NK-92 (cell line): Measurements from ENCODE around the gene MAS1.

Source experiments
- DNase-seq: peaks from one replicate; lab custom pipeline; 2025; ENCODE audit not compliant: unreplicated experiment; lab: John Stamatoyannopoulos, UW

The MAS1 gene

DNA sequence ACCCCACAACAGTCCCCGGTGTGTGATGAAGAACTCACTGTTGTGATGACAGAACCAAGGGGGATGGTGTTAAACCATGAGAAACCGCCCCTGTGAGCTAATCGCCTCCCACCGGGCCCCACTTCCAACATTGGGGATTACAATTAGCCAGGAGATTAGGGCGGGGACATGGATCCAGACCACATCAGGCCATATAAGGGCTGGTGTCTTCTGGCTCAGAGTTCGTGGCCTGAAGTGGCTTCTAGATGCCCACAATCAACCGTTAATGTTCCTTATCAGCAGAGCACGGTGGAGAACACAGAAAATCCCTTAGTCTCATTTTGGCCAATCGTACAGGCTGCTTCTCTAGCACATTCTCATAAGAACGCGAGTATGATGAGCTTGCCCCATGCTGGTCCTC lies 10.9 kb upstream of the MAS1 start:
- no peak for DNase-seq

DNA sequence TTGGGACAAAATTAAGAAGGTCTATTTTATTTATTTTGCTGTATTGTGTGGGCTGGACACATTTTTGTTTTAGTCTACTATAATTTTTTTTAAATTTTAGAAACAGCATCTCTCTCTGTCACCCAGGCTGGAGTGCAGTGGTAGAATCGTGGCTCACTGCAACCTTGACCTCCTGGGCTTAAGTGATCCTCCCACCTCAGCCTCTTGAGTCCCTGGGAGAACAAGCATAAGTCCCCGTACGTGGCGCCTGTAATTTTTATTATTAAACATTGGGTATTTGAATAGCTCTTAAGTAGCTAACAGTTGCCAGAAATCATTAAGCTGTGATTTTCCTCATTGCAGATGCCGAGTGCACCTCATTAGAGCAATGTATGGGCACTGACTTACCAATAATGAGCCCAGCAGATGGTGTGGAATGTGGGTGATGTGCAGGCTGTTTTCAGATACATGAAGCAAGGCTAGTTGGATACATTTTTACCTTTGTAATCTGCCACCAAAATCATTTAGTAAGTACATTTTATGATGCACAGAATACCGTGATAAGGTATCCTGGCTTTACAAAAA lies 10.3 kb upstream of the MAS1 start:
- no peak for DNase-seq

DNA sequence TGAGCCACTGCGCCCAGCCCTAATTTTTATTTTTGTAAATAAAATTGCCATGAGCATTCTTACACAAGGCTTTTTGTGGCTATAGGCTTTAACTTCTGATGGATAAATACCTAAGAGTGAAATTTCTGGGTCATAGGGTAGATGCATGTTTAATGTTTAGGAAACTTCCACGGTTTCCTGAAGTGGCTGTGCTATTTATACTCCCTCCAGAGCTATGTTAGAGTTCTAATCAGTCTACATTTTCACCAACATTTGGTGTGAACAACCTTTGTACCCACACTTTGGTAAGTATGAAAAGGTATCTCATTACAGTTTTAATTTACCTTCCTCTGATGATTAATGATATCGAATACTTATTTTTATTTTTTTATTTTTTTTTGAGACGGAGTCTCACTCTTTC lies 6.1 kb upstream of the MAS1 start:
- no peak for DNase-seq

DNA sequence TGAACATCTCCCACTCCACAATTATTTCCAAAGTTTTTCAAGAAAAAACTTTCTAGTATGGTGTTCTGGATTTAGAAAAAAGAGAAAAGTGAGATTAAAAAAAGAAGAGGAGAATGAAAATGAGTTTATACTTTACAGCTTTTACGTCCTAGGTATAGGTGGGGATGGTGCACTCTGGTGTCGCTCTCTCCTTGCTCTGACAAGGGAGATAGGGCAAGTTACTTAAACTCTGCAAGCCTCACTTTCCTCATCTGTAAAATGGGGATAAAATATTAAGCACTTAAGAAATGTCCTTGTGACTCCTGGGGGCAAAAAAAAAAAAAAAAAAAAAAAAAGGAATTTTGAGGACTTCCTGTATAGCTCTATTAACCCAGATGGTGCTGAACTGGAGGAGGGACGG lies 4.5 kb upstream of the MAS1 start:
- DNase-seq: no peak

DNA sequence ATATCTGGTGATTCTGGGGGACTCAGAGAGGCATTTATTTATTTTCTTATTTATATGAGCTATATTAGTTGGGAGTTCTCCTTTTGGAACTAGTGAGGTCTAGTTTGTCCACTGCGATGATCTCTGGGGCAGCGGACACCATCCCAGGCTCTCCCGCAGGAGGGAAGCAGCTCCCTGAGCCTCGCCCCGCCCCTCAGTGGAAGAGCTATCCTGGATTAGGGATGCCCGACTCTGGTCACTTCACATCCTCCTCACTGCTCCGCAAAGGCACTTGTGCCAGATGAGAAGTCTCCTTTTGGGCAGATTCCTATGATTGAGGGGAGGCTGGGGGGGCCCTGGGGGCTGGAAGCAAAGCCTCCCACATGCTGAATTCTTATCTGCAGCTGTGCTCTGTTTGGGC lies 3.6 kb upstream of the MAS1 start:
- no peak for DNase-seq

DNA sequence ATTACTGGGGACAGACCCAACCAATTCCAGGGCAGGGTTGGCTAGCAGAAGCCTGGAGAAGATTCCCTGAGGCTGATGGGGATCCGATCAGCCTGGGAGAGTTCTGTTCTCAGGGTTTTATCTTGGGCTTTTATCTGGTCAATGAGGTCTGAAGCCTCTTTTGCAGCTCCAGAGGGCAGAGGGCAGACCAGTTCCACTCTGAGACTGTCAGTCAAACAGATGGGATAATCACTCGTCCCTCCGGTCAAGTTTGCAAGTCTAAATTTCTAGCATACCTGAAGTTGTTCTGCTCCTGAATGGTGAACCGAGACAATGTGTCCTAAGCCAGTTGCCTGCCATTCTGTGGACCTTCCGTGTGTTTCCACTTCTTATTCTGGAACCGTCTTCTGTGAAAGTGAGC lies 3.0 kb upstream of the MAS1 start:
- DNase-seq: no peak

DNA sequence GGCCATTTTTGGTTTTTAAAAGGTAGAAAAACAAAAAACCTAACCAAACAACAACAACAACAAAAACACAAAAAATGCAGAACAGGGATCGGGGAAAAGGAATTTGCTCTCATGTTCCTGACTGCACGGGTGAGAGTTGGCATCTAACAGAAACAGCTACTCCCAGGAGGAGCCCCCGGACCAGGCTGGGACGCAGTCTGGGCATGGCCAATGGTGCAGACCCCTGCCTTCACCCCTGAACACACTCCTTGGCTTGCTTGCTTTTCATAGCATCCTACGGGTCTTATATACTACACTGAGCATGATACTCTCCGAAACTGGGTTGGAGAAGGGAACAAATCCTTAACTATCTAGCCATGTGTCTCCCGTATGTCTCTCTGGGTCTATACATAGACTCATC lies 587 bp upstream of the MAS1 start:
- no peak for DNase-seq

DNA sequence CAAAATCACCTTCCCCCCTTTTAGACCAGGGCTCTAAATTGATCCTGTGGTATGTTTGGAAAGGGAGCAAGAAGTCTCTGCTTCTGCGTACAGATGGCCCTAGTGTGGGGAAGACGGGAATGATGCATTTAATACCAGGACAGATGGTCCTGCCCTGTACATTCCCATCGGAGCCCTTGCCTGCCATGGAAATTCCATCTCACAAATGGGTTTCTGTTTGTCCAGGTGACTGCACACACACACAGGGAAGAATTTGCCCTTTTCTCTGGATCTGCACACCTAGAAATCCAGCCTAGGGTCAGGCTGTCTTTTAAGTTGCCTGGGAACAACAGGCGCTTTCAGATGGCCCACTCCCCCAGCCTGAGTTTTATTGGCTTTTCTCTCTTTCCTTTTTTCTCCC lies 1.3 kb downstream of the MAS1 start:
- DNase-seq: no peak

DNA sequence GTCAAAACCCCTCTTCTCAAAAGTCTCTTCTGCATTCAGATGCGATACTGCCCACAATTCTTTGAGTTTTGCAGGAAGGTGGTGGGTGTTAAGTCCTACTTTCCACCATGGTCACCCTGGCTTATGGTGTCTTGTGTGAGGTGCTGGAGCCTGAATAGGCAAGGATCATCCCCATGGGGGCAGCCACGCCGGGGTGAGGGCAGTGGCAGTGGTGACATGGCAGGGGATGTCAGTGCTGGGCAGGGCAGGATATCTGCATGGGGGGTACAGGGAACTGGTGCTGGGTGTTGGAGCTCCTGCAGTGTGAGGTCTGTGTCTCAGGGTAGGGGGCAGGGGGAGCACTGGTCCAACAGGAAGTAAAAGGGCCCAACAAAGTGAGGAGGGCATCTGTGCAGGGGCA lies 2.3 kb downstream of the MAS1 start:
- DNase-seq: no peak

DNA sequence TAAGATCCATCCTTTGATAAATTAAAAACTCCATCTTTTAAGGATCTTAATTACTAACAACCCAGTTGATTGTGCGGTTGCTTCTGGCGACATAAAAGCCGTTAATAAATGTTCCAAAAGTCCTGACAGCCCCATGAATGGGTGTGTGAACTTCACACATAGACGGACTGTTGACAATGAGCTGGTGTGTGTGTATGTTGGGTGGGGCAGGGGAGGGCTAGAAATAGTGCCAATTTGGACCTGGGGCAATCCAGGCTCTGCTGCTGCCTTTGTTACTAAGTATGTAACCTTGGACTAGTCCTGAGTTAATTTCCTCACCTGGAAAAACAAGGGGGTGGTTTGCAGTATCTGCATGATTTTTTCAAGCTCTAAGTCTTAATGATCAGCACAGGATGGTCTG lies 4.2 kb downstream of the MAS1 start:
- no peak for DNase-seq

DNA sequence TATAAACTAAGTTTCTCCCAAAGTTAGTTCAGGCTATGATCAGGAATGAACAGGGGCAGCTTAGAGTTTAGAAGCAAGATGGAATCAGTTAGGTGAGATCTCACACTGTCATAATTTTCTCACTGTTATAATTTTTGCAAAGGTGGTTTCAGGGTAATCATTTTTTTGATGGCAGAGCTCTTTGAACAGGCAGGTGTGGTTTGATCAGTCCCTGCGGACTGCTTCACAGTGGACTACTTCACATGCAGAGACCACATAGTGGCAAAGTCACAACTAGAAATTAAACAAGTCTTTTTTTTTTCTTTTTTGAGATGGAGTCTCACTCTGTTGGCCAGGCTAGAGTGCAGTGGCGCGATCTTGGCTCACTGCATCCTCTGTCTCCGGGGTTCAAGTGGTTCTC lies 6.8 kb downstream of the MAS1 start:
- no peak for DNase-seq

DNA sequence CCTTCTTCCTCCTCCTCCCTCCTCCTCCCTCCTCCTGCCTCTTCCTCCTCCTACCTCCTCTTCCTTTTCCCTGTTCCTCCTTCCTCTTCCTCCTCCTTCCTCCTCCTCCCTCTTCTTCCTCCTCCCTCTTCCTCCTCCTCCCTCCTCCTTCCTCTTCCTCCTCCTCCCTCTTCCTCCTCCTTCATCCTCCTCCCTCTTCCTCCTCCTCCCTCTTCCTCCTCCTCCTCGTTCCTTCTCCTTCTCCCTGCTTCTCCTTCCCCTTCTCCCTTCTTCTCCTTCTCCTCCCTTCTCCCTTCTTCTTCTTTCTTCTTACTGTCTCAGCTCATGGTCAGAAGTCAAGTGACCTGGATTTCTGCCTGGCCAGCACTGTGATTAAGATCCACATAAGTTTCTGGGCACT lies 7.7 kb downstream of the MAS1 start:
- DNase-seq: no peak

DNA sequence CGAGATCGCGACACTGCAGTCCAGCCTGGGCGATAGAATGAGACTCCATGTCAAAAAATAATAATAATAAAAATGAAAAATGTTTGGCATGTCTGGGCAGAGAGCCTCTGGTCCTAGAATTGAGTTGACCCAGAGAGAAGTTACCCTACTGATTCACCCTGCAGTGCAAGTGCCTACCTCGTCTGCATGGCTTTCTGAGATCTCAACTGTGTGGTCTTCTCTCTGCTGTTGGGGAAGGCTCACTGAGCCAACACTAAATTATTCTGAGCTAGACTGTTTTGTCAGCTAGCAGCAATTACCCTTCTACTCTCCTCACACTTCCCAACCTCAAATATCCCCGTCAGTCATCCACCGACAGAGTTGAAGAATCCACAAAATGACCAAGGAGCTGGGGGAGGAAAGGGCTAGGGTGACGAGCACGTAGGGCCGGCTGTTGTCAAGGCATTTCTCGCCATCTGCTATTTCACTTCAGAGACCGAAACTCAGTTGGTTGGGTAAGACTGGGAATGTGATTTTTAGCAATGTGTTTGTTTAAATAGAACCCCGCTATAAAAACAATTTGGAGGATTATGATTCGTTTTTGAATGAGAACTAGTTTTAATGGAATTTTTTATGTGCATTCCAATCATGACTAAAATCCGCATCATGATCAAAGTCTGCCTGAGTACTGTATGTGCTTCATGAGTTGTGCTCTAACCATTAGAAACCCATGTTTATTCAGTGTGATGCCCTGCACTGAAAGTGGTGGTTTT lies 9.4 kb downstream of the MAS1 start:
- no peak for DNase-seq

DNA sequence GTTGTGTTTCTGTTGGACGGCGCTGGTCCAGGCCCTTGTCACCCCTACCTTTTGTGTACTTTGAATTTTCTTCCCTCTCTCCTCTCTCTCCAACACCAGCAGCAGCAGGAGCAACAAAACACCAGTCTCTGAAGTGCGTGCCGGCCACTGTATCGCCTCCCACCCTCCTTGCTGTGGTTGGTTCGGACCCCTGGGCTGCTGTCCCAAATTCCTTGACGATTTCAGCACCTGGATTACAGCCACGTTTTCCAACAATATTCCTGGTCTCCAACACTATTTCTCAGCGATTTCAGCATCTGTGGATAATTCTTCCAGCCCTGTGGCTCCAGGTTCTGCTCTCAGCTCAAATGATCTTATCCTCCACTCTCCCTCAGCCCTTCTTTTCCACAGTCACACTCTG lies 11.8 kb downstream of the MAS1 start:
- no peak for DNase-seq

DNA sequence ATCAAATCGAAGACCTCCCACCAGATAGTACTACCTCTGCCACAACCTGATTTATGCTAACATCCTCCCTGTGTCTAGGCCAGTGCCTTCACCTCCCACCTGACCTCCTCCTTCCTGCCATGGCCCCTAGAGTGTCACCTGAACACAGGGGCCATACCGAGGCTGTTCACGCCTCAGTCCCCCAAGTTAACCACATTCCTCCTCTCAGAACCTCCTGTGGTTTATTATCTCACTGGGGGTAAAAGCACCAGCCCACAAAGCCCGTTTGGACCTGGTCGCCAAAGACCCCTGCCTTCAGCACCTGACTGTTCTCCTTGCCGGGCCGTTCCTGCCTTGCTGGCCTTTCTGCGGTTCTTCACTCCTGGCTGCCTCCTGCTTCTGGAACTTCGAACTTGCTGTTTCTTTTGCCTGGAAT lies 13.7 kb downstream of the MAS1 start:
- DNase-seq: no peak

DNA sequence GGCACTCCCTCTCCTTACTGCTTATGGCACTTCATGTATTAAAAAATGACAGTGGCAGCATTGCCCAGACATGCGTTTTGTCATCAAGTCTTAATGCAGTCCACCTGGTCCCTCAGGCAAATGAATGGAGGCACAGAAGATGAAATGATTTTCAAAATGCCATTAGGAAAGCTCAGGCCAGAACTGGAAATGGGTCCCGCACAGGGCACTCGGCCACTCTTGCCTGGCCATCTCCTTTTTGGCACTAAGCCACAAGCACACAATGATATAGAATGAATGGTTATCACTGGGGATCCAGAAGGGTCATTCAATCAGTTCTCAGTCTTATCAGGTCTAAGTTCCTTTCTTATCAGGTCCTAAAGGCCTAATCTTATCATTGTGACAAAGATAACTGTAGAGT lies 15.6 kb downstream of the MAS1 start:
- DNase-seq: no peak

DNA sequence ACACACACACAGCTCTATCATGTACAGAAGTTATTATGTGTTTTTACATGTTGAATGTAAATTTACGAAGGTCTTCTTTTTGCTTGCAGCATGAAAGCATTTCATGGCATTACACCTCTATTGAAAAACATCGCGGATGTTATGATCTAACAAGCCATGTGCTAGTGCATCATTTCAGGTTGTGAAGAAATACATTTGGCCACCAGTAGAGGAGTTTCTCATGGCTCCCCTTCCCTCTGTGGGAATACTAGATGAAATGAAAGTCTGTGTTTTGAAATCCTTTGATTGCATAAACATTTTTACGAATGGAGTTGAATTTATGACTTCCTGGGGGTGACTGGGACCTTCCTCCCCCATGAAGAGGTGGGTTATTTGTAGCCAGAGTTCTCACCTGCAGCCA lies 17.7 kb downstream of the MAS1 start:
- DNase-seq: no peak

DNA sequence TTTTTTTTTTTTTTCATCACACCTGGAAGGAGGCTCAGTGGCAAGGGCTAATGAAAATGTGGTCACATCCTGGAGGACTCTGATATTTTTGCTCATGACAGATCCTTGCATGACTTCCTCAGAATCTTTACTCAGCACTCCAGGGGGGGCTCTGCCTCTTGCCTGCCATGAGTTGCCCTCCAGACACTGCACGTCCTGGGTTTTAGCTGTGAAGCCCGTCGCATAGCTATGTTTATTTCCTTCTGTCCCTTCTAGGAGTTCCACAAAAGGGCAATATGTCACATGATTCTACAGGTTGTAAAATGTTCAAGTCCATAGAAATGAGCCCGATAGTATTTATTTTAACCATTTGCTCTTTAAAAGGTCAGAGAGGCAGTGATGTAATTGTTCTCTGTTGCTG lies 18.2 kb downstream of the MAS1 start:
- no peak for DNase-seq

DNA sequence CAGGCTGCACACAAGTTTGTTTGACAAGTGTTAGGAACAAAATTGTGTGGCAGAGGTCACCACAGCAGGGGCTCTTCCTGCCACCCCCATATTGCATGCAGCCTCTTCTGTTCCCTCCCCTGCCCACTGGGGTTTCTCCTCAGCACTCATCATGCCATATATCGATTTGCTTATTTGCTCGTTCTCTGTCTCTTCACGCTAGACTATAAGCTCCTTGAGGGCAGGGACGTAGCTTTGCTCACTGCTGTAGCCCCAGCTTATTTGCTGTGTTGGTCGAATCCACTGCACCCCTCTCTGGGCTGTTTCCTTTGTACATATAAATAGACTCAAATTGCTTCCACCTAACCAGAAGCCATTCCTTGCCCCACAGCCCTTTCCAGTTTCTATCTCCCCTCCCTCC lies 19.6 kb downstream of the MAS1 start:
- no peak for DNase-seq

DNA sequence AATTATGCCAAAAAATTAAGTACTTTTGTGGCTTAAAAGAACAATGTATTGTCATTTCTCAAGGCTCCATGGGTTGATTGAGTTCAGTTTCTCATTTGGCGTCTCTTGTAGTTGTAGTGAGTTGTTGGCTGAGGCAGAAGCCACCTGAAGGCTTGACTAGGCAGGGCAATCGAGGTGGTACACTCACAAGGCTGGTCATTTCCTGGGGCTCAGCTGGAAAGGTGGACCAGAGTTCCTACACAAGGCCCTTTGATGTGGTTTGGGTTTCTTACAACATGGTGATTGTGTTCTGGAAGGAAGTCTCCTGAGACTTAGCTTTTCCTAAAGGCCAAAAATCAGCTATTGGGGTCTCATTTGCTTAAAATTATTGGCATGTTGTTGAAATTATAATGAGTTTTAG lies 22.6 kb downstream of the MAS1 start:
- no peak for DNase-seq

DNA sequence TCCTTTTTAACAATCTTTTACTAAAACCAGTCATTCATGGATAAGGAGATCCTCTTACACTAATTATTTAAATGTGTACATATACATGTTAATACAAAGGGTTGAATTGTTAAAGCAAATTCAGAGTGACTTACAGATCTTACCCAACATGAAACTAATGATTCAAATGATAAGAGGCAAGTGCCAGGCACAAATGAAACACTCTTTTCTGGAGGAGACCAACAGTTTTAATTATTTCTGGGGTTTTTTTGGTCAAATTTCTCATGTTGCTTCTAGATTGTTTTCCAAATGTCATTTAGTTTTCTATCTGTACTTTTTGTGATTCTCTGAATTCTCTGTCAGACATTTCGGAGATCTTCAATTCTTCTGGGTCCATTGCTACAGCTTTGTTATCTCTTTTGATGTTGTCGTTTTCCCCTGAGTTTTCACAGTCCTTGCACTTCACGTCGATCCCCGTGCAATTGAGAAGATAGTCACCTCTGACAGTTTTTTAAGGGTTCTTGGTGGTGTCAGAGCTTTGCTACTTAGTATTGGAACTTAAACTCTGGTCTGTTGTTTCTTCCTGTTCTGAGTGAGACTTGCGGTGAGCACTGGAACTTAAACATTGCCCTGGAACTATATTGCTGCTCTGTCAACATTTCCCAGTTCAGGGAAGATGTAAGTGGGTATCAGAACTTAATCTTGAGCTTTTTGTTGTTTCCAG lies 23.2 kb downstream of the MAS1 start:
- DNase-seq: no peak

DNA sequence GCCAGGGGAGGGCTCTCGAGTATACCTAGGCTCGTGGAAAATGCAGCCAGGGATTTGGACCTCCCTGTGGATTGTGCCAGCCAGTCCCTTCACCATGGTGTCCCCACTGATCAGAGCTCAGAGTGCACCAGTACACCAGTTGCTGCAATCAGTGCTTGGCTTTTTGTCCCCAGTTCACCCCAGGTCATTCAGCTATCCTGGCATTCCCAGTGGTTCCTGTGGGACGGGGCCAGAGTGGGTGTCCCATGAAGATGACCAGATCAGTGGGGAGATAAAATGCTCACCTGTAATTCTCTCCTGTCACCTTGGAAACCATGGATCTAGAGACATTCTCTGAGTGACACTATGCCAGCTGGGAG lies 23.8 kb downstream of the MAS1 start:
- DNase-seq: no peak

DNA sequence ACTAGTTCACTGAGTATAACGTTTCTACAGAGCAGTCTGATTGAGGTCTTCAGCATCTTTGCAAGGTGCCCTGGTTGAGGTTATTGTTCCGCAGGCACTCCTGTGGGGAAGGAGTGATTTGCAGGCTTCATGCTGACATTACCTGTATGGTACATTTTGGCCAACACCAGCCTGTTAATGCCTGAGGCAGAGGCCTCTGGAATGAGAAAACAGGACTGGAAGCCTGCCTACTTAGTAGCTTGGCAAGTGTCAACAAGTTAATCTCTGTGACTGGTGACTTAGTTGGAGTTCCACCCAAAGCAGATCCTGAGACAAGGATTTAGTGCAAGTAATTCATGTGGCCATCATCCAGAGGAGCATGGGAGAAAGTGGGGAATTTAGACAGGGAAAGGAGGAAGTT lies 24.6 kb downstream of the MAS1 start:
- DNase-seq: no peak
